Panc1 (cell line): ENCODE measurements around the gene MAP3K1.

Source experiments
- POLR2AphosphoS5 ChIP-seq: IDR thresholded peaks from 2 replicates; pipeline ENCODE4 v1.6.1; 2012; ENCODE audit warnings: mild to moderate bottlenecking, low read depth, low read length, moderate library complexity
- SIN3A ChIP-seq: IDR thresholded peaks from 2 replicates; pipeline ENCODE4 v1.6.1; 2012; ENCODE audit warnings: low read depth, mild to moderate bottlenecking, low read length, moderate library complexity, borderline replicate concordance; ENCODE audit not compliant: insufficient read depth
- TCF7L2 ChIP-seq: IDR thresholded peaks from 2 replicates; pipeline ENCODE4 v1.6.1; 2011; ENCODE audit warnings: mild to moderate bottlenecking, low read depth, low read length, inconsistent platforms
- TF ChIP-seq, protein P1 (sequence below): fragments of 450-650 bp; IDR thresholded peaks from 2 replicates; pipeline ENCODE4 v1.5.1; 2017; ENCODE audit warnings: mild to moderate bottlenecking
- TF ChIP-seq, protein P2 (sequence below), 2 experiments: IDR thresholded peaks; 2 replicates each; pipeline ENCODE4 v1.6.1; 2011 to 2012; ENCODE audit warnings: low read depth in 2 of 2, control low read depth in 1 of 2, low read length in 1 of 2, mild to moderate bottlenecking in 1 of 2, moderate library complexity in 1 of 2; ENCODE audit not compliant: insufficient read depth in 1 of 2

DNA sequence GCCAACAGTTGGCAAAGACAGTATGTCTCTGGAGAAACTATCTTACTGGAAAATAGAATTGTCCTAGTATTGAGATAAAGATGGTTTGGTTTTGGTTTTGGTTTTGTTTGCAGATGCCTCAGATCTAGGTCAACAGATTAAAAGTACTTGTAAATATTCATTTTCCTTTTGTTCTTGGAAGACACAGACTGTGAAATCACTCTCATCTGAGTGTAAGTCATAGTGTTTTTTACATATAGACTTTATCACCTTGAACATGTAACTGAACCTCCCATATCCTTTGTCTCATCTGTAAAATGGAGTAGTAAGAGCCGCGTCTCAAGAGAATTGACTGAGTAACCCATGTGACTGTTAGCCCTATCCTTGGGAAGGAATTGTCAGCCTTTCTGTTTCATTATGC, 34.3 kb downstream of the MAP3K1 start:
- TF ChIP-seq, protein P1, sequence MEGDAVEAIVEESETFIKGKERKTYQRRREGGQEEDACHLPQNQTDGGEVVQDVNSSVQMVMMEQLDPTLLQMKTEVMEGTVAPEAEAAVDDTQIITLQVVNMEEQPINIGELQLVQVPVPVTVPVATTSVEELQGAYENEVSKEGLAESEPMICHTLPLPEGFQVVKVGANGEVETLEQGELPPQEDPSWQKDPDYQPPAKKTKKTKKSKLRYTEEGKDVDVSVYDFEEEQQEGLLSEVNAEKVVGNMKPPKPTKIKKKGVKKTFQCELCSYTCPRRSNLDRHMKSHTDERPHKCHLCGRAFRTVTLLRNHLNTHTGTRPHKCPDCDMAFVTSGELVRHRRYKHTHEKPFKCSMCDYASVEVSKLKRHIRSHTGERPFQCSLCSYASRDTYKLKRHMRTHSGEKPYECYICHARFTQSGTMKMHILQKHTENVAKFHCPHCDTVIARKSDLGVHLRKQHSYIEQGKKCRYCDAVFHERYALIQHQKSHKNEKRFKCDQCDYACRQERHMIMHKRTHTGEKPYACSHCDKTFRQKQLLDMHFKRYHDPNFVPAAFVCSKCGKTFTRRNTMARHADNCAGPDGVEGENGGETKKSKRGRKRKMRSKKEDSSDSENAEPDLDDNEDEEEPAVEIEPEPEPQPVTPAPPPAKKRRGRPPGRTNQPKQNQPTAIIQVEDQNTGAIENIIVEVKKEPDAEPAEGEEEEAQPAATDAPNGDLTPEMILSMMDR = no peak
- no peak for TF ChIP-seq POLR2AphosphoS5
- TF ChIP-seq, protein P2, sequence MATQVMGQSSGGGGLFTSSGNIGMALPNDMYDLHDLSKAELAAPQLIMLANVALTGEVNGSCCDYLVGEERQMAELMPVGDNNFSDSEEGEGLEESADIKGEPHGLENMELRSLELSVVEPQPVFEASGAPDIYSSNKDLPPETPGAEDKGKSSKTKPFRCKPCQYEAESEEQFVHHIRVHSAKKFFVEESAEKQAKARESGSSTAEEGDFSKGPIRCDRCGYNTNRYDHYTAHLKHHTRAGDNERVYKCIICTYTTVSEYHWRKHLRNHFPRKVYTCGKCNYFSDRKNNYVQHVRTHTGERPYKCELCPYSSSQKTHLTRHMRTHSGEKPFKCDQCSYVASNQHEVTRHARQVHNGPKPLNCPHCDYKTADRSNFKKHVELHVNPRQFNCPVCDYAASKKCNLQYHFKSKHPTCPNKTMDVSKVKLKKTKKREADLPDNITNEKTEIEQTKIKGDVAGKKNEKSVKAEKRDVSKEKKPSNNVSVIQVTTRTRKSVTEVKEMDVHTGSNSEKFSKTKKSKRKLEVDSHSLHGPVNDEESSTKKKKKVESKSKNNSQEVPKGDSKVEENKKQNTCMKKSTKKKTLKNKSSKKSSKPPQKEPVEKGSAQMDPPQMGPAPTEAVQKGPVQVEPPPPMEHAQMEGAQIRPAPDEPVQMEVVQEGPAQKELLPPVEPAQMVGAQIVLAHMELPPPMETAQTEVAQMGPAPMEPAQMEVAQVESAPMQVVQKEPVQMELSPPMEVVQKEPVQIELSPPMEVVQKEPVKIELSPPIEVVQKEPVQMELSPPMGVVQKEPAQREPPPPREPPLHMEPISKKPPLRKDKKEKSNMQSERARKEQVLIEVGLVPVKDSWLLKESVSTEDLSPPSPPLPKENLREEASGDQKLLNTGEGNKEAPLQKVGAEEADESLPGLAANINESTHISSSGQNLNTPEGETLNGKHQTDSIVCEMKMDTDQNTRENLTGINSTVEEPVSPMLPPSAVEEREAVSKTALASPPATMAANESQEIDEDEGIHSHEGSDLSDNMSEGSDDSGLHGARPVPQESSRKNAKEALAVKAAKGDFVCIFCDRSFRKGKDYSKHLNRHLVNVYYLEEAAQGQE (IDR thresholded peaks at IDR 0.05; ENCODE audit: insufficient read depth in 1 of 2, low read depth in 2 of 2, low read length in 1 of 2) = no peak
- TF ChIP-seq SIN3A = no peak
- no peak for TF ChIP-seq TCF7L2
